NCI-H2227 treated with DMSO at 0.1 percent for 48 hours (cell line): ENCODE results near the gene ING5.
"Not testable (repeated sequence)": the region's sequence is repeated elsewhere in the genome, so short reads cannot be mapped to it uniquely, and the experiment has no call there.

Source experiments
- DNase-seq: peaks from one replicate; lab custom pipeline; 2025; lab: John Stamatoyannopoulos, UW

The ING5 gene

DNA sequence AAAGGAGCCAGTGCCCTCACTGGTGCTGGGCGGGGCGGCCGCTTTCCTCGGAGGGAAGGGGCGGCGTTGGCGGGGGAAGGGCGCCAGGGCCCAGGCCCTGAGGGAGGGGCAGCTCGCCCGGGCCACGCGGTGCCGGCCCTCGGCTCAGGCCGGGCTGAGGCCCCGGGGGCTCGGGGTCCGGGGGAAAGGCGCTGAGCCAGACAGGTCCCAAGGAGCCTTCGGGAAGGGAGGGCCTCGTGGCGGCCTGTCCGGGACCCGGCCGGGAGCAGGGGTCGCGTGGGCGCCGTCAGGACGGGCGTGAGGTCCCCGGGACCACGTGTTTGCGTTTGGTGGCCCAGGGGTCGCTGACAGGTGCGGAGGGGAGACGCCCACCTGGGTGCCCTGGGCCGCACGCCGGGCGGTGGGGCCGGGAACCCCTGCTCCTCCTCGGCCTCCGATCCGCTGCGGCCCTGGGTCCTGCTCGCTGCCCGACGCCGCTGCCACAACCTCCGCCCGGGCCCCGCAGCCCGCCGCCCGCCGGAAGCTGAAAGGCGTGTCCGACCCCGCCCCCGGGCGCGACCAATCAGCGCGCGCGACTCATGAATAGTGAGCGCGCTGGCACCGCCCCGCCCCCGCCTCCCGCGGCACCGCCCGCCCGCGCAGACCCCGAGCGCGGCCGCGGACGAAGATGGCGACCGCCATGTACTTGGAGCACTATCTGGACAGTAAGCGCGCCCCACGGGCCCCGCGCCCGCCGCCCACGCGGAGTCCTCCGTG lies at the start of gene ING5:
ING5 (plus strand) TSS at position 641 of the 756 bp plus-strand sequence; CDS start at position 668, 27 bp downstream.
- DNase-seq, result peak; percentile 95

DNA sequence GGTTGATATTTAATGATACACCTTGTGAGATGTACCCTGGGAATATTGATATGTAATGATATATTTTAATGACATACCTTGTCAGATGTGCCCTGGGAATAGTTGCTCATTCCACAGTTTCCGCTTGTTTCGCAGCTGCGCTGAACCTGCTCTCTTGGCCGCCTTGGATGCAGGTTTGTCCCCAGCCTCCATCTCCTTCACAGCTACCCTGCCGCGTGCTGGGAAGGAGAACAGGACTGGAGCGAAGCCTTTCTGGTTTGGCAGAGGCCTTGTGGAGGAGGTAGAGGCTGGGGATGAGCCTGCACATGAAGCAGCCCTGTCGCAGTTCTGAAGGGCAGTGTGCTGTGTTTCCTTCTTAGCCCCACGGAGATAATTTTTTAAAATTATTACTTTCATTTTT lies 49.7 kb upstream of the ING5 start:
- no peak for DNase-seq

DNA sequence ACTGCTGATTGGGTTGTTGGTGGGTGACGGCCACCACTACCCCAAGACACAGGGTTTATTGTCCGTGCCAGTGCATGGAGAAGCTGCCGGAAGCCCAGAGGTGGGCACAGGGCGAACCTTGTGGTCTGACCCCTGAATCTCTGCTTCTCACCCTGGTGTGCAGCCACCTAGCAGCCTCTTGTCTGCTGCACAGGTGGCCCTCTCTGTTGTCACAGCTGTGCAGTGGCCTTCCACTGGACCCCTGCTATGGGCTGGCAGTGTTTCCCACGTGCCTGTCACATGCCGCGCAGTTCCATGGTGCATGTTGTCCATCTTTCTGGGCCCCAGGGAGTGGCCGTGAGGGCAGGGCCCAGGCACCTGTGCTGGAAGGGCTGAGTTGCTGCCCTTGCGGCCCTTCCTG lies 49.1 kb upstream of the ING5 start:
- no peak for DNase-seq

DNA sequence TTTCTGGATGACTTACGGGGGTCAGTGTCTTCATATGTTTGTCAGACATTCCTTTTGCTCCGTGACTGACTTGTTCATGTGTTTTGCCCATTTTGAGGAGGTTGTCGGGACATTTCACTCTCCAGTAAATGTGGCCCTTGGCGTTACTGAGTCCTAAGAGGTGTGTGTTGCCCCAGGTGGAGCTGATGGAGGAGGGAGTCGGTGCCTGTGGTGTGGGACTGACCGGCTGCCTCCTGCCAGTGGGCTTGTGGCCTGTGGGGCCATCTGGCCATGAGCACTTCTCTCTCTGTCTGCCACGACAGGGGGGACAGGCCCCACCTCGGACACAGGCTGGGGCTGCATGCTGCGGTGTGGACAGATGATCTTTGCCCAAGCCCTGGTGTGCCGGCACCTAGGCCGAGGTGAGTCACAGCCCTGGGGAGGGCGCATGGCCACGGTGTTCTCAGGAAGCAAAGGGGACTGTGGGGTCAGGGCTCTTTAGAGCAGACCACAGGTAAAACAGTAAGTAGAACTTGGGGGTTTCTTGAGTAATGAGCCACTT lies 48.6 kb upstream of the ING5 start:
- no peak for DNase-seq

DNA sequence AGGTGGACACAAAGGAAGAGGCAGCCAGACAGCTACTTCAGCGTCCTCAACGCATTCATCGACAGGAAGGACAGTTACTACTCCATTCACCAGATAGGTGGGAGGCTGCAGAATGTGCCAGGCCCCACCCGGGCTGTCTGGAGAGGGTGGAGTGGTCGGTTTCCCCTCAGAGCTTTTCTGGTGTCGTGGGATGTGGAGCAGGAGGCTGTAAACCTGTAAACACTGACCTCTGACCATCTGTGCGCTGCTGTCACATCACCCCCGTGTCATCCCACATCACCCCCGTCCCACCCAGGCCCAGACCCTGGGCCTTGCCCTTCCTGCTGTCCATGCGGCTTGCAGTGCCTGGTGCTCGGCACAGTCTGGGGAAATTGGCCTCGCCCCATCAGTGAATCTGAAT lies 47.3 kb upstream of the ING5 start:
- no peak for DNase-seq

DNA sequence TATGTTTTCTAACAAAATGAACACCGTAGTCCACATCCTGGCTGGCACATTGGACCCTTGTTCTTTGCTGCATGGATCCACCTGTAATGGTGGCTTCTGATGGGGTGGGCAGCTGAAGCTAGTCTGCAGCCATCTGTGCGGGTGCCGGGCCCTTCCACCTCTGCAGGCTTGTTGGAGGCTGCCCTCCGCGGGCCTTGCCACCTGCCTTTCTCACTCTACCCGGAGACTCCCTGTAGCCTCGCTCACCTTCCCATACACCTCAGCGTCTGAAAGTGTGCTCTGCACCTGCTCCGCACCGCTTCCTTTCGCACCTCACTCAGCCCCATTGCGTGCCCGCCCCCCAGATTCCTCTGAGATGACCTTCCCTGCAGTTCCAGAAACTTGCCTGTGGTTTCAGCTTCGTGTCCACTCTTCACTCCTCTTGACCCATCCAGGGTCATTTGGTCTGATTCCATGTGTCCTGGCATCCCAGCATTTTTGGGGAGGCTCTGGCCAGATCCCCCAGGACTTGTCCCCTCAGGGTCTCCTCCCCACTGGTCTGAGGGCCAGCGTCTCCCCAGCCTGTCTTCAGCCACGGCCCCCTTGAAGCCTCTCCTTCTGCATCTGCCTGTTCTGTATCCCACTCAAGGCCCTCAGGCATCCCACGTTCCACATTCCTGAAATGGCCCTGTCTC lies 46.2 kb upstream of the ING5 start:
- no peak for DNase-seq

DNA sequence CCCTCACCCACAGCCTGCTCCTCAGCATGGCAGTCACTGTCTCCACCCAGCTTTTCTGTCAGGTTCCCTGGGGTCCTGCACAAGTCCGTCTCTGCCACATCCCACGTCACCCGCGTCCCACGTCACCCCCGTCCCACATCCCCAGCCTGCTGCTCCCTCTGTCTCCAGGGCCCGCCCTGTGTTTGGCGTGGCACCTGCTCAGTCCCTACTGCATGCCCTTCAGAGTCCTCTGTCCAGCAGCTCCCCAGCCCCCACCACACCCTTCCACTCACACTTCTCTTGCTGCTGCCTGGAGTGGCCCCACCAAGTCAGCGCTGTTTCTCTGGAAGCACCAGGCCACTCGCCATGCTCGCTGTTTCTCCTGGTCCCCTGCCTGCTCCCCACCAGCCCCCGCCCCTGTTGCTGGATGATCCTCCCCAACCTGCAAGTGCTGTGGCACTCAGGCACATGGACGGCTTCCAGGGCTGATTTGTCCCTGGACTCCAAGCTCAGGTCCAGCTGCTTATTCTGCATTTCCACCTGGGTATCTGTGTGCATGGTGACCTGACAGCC lies 45.6 kb upstream of the ING5 start:
- DNase-seq, result no peak

DNA sequence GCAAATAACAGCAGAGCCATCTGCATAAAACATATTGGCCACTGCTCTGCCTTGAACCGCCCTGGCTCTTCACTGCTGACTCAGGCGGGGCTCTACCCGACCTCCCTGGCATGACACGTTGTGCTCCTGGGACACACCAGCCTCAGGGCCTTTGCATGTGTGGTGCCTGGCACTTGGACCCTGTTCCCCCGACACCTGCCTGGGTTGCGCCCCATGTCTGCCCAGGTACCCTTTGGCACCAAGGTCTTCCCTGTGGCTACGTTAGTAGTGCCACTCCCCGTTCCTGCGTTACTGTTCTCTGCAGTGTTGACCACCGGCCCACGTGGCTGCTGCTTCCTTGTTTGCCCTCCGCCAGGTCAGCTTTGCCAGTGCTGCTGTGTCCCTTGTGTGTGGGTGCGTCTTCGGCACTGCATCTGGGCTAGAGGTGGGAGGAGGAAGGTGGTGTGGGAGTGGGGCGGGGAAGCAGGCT lies 44.0 kb upstream of the ING5 start:
- DNase-seq, result no peak

DNA sequence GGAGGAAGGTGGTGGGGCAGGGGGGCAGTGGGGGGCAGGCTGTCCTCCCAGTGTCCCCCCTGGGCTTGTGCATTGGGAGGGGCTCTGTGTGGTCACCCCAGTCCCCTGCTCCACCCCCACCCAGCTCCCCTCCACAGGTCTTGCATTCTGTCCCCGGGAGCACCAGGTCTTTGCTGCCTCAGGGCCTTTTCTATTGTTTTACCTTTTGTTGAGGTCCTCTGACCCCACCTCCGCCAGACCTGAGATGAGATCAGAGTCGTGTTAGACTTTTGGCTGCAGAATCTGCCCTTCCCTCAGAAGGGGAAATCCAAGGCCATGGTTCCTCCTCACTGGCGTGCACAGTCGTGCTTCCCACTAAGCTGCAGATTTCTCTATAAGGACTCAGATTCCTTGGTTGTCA lies 43.5 kb upstream of the ING5 start:
- no peak for DNase-seq

DNA sequence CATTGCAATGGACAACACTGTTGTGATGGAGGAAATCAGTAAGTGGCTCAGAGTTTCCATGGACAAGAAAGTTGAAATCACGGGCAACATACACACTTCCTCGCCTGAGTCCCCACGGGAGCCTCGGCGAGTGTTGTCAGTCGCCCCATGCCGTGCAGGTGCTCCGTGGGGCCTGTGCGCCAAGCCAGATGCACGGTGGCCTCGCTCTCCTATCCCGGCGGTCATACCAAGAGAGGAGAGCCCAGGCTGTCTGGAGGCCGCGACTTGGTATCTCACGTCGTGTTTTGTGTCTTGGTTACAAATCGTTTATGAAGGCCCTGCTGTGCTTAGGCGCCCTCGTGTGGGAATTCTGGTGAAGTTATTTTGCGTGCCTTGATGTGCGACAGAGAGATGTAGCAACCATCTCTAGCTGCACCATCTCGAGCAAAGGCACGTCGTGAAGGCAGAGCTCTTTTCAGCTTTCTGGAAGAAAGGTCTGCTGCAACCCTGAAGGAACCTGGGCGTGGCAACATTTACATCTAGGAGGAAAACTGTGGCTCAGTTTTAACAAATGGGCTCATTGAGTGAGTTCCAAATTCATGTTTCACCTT lies 42.6 kb upstream of the ING5 start:
- peak; percentile 24 for DNase-seq

DNA sequence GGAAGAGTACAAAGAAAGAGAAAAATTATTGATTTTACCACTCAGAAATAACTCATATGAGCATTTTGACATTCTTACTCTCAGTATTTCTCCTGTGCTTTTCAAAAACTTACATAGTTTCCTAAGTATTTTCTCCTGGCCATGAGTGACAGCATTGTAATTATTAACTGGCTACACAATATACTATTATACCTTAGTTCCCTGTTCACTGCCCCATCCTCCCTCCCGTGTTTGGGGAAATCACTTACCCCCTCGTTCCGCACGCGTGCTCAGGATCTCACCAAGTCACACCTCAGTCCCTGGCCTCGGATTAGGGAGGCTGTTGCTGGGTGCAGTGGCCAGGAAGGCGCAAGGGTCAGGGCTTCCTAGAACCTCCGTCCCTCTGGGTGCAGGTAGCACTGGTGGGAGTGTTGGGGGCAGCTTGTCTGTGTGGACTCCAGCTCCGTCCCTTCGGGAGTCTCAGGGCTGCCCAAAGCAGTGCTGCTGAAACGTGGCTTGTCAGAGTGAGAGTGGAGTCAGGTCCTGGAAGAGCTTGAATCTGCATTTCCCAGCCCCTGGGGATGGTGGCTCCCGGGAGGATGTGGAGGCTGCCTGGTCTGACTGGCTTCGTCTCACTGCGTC lies 41.1 kb upstream of the ING5 start:
- DNase-seq, result no peak

DNA sequence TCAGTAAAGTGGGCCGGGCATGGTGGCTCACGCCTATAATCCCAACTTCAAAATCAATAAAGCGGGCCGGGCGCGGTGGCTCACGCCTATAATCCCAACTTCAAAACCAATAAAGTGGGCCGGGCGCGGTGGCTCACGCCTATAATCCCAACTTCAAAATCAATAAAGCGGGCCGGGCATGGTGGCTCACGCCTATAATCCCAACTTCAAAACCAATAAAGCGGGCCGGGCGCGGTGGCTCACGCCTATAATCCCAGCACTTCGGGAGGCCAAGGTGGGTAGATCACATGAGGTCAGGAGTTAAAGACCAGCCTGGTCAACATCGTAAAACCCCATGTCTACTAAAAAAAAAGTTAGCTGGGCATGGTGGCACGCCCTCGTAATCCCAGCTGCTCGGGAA lies 39.1 kb upstream of the ING5 start:
- not testable (repeated sequence) for DNase-seq

DNA sequence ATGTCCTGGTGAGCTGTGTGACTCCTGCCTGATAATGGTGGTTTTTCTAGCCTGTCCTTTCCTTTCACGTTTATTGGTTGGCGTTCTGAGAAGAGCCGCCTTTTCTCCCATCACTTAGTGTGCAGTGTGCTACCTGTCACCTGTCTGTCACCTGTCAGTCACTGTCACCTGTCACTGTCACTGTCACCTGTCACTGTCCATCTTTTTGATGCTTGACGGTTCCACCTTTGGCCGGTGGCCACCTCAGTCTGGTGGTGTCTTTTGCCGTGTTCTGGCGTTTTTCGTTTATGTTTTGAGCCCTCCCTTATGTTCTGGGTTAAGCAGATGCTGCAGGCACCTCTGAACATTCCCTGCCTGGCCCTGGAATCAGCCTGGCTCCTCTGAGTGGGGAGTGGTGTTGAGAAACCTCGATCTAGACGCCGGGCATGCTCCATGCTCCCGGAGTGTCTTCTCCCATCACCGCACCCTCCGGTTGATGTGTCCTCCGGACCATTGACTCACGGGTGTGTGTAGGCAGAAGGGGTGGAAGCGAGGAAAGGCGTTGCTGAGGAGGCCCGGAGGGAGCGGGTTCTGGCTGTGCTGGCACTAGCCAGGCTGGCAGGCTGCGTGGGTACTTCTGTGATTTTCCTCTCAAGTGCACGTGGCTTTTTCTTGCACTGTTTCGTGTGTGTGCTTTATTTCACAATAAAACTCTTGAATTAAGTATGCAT lies 36.0 kb upstream of the ING5 start:
- DNase-seq, result no peak

DNA sequence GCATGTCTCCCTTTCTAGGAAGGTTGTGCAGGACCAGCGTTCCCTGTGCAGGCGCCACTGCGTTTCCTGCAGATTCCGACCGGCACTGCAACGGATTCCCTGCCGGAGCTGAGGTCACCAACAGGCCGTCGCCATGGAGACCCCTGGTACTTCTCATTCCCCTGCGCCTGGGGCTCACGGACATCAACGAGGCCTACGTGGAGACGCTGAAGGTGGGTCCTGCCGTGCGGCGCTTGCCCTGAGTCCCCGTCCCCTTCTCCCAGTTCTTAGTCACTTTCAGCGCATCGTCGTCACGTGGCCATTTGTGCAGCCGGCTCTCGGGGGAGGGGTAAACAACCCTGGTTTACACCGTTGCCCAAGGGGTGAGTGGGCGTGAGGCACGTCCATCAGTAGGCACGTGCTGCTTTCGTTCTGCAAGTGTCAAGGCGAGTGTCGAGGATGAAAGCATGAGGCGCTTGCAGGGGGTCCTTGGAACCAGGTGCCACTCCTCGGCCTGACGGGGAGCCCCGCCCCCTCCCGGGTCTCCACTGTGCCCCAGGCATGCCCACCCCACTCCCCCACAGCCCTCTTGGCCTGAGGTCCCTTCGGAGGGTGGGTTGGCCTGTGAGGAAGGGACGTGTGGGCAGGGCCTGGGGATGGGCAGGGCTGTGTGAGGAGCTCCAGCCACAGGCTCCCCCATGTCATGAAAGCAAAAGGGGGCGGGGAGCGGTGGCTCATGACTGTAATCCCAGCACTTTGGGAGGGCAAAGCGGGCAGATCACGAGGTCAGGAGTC lies 35.0 kb upstream of the ING5 start:
- DNase-seq, result peak; percentile 72

DNA sequence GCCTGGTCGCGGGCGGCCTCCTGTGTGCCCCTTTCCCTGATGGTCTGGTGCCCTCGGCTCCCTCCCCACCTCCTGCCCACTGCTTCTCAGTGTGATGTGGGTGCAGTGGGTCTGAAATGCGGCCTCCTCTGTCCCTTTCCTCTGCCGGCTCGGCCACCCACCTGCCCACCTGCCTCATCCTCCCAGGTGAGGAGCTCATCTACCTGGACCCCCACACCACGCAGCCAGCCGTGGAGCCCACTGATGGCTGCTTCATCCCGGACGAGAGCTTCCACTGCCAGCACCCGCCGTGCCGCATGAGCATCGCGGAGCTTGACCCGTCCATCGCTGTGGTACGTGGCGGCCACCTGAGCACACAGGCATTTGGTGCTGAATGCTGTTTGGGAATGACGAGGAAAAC lies 33.5 kb upstream of the ING5 start:
- no peak for DNase-seq

DNA sequence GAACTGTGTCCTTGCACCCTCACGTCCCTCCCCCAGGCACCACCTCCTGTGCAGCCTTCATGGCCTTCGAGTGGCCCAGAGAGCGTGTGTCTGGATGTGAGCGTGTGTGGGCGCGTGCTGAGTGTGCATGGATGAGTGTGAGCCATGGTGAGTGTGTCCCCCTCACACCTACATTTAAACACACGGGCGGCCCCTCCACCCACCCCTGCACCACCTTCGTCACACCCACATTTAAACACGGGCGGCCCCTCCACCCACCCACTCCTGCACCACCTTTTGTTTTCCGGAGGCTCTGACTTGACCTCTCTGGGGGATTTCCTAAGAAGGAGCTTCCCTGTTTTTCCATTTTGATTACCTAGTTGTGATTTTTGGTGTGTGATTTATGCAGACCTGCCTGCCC lies 33.0 kb upstream of the ING5 start:
- no peak for DNase-seq

DNA sequence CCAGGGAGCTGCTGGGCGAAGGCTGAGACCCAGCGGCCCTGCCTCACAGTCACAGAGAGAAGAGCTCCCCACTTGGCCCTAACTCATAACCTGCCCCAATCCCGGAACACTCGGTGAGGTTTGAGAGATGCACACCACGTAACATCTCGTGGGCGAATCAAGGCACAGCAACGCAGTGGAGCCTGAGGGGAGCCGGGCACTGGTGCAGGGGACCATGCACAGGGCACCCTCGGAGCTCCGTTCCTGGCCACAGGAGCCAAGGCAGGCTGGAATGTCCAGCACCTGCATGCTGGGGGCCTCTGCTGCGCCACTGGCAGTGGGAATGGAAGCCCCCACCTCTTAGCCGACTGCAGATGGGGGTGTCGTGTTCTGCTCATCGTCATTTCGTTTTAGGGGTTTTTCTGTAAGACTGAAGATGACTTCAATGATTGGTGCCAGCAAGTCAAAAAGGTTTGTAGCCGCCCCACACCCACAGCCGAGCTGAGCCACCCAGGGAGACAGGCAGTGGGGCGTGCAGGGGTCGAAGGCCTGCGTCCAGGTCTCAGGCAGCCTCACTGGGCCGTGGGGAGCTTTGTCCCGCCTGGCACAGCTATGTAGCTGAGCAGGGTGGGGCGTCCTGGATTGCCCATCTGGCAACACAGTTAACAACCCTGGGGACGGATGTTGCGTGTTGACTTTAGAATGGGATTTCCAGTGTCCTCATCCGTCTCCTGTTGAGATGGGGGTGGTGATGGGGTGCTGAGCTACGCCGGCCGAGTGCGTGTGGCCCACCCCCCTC lies 31.3 kb upstream of the ING5 start:
- DNase-seq, result no peak

DNA sequence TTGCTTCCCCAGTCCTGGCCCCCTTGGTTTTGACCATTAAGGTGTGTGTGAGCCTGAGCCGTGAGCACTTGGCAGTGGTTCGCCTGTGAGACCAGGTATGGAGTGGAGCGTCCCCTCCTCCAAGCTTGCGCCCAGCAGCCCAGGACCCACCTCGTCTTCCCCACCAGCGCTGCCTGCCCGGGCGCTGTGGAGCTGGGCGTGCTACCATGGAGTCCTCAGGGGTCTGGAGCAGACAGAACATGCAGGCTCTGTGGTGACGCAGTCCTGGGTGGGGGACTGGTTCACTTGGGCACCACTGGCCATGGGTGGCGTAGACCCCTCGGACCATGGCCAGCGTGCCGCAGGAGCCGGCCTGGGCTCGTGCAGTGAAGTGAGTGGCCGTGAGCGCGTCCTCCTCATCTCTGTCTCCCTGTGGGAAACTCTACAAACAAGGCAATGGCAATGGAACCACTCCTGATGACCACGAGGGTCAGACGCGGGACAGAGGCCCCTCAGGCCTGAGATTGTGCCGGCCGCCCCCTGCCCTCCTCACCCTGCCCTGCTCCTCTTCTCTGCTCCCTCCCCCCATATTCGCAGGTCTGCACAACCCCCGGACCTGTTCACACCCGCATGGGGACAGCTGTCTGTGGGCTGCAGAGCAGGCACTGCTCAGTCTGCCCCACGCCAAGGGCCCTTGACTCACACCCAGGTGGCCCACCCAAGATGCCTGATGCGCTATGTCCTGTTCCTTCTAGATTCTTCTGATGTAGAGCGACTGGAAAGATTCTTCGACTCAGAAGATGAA lies 30.2 kb upstream of the ING5 start:
- DNase-seq, result no peak
